Brain pericyte (primary cell): ENCODE data around the gene ADRA2B.
A peak's percentile ranks its signal among the peaks of the same experiment; 100 is the strongest.
"Not testable (repeated sequence)": the region's sequence is repeated elsewhere in the genome, so short reads cannot be mapped to it uniquely, and the experiment has no call there.

ENCODE experiments used
- DNase-seq: peaks from one replicate; pipeline ENCODE4 v3.0.0-alpha.2; 2012; ENCODE audit warnings: low read depth, low spot score

ADRA2B gene

DNA sequence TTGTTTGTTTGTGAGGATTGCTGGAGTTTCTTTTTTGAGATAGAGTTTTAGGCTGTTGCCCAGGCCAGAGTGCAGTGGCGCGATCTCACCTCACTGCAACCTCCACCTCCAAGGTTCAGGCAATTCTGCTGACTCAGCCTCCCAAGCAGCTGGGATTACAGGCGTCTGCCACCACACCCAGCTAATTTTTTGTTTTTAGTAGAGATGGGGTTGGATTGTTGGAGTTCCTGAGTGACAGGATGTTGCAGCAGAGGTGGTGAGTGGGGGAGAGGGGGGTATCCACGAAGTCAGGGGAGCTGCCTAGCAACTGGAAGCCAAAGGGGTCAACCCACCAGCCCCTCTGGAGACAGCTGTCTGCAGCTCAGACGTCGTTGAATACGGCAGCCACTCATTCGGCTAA lies 46.5 kb downstream of the ADRA2B start:
- not testable (repeated sequence) for DNase-seq

DNA sequence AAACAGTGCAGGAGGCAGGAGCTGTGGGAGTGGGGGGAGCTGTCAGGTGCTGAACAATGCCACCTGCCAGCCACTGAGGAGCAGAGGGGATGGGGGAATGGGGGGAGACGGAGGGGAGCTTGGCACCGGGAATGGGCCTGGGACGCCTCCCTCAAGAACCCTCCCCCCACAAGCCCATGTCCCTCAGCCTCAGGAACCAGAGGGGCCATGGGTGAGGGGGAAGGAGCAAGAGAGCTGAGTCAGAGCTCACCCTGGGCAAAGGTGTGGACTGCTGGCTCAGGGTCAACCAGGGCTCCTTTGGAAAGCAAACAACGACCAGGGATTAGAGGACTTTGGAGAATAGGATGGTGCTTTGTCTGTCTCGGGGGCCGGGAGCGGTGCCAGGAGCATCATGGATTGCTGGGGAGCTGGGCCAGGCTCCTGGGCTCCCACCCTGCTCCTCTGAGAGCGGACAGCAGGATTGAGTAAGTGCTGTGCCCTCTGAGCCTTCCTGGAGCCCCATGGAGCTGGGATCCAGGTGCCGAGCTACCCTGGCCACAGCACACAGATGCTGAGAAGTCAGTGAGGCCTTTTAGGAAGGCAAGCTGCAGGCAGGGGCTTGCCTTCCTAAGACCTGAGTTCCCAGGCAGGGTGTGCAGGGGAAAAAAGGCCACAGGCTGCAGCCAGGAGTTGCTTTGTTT lies 48.3 kb downstream of the ADRA2B start:
- DNase-seq, result not testable (repeated sequence)

DNA sequence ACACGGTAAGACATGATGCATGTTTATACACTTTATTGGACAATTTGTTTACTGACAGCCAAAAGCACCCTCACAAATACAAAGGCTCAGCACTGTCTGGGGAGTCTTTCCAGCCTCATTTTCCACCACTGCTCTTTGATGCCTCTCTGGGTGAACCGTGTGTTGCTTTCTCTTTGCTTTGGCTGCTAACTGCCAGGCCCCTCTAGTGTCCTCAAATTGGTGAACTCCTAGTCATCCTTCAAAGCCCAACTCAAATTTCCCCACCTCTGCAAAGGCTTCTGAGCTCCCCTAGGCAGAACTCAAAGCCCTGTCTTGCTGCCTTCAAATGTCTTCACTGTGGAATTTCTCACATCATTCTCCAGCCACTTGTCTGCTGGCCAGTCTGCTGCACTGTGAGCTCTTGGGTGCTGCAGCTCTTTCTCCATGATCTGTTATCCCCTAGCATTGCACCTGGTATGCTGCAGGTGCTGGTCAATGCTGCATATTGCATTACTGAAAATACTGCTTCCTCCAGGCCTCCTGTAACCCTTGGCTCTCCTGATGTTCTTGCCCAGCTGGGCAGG lies 49.2 kb downstream of the ADRA2B start:
- DNase-seq, result not testable (repeated sequence)

DNA sequence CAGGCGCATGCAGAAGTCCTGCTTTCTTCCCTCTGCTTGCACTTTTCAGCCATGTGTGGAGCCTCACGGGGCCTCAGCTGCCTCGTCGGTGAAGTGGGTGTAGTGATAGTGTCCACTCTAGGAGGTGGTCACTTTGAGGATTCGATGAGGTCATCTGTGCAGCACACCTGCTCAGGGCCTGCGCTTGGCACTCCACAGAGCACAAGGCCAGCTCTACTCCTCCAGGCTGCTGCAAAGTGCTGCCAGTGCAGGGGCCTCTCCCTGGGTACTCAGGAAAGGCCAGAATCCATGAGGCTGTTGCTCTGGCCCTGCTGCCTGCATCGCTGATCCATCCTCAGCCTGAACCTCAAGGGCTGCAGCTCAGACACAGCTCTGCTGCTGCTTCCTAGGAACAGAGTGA lies 49.9 kb downstream of the ADRA2B start:
- DNase-seq, result not testable (repeated sequence)

- not testable (repeated sequence) for DNase-seq
Measured at GRCh38 chr2:96065954-96066353, 50.4 kb downstream of the ADRA2B start.

GRCh38 chr2:96065381-96065930 lies 50.9 kb downstream of the ADRA2B start:
- no peak for DNase-seq

DNA sequence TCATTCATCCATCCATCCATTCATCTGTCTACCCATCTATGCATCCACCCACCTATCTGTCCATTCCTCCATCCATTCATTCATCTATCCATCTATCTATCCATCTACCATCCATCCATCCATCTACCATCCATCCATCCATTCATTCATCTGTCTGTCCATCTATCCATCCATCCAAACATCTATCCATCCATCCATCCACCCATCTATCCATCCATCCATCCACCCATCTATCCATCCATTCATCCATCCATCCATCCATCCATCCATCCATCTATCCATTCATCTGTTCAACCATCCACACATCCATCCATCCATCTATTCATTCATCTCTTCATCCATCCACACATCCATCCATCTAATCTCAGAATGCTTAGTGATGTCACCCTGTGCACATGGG lies 51.6 kb downstream of the ADRA2B start:
- DNase-seq, result not testable (repeated sequence)

- not testable (repeated sequence) for DNase-seq
Measured at GRCh38 chr2:96064047-96064675, 52.2 kb downstream of the ADRA2B start.

DNA sequence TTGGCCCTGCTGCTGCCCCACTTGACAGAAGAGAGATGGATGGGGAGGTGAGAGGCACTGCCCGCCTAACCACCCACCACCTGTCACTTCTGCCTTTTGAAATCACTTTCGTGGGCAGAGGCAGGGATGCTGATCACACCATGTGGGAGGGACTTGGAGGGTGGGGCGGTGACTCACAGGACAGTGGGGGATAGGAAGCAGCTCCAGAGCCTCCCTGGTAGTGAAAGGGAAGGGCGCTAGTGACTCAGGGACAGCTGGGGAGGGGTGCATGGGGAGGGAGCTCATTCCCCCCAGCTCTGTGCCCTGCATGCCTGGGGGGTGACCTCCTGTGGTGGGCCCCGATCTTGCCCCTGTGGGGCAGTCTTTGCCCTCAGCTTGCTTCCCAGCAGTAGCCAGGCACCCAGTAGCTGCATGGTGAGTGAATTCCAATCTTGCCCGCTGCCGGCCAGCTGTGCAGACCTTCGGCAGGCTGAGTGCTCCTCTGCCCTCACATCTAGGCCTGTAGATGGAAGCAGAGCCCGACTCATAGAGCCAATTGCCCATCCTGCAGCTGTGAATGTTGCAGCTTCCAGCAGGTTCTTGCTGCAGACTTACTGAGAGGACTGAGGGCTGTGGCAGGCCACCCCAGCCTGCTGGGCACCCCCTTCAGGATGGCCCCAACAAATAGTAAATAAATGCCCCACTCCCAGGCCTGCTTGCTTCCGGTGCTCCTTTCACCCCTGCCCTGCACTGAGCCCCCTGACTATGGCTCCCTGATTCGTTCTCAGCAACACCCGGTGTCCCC lies 53.1 kb downstream of the ADRA2B start:
- DNase-seq, result peak; percentile 80
